HG02588 (cell line): ENCODE data around the gene RAD17.
"Not testable (repeated sequence)": the region's sequence is repeated elsewhere in the genome, so short reads cannot be mapped to it uniquely, and the experiment has no call there.

Experiments used
- ATAC-seq: cut with Tn5 transposase; IDR thresholded peaks from one replicate; pipeline ENCODE4 v1.9.1; 2021; ENCODE audit warnings: mild to moderate bottlenecking, moderate library complexity; ENCODE audit not compliant: unreplicated experiment

Gene RAD17

DNA sequence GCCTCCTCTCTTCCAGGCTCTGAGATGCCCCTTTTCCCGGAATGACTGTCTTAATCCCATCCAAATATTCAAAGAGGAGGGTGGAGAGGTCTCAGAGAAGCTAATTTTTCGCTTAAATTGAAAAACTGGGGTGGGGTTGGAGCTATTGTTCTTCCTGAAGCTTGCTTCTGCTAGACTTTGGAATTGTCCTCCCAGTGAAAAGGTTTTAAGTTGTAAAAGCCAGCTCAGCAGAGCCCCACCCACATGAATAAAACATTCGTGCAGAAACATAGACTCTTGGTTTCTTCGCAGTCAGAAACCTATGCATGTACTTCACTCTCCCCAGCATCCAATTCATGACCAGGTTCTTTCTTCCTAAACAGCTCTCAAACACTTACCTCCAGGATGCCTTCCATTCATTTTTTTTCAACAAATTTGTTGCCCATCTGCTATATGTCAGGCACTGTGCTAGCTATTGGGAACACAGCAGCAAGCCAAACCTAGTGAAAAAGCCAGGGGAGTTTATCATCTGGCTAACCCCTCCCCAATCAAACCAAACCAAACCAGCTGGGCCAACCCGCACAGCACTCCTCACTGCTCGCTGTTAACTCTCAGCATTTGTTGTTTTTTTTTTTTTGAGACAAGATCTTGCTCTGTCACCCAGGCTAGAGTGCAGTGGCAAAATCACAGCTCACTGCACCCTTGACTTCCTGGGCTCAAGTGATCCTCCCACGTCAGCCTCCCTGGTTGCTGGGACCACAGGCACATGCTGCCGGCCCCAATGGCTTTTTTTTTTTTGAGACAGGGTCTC is 85.0 kb downstream of the RAD17 start:
- no peak for ATAC-seq

DNA sequence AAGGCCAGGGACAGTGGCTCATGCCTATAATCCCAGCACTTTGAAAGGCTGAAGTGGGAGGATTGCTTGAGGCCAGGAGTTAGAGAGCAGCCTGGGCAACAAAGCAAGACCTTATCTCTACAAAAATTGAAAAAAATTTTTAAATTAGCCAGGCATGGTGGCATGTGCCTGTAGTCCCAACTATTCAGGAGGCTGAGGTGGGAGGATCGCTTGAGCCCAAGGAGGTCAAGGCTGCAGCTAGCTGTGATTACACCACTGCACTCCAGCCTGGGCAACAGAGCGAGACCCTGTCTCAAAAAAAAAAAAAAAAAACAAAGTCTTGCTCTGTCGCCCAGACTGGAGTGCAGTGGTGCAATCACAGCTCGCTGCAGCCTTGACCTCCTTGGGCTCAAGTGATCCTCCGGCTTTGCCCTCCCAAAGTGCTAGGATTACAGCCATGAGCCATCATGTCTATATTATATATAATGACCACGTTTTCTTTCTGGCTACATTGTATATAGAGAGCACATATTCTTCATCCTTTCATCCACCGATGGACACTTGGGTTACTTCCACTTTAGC is 85.9 kb downstream of the RAD17 start:
- ATAC-seq: not testable (repeated sequence)

DNA sequence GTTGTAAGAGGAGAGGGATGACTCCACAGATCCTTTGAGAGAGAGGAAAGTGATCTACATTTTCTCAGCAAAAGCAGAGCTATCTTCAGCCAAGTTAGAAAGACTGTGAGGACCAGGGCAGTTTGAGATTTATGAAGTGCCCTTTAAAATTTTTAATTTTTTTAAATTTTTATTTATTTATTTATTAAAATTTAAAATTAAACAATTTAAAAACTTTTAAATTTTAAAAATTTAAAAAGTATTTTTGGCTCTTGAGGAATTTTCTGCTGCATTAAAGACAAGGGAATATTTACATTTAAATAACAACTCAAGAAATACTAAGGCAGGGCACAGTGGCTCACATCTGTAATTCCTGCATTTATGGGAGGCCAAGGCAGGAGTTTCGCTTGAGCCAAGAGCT is 92.6 kb downstream of the RAD17 start:
- no peak for ATAC-seq
